Upper lobe of left lung (tissue), 6 donors: ENCODE results near the gene XIRP1. TPM values are rescaled to one million over a fixed set of nuclear protein-coding genes. Genes with fewer than 3 reads are reported as not detected.
A peak's percentile ranks its signal among the peaks of the same experiment; 100 is the strongest.

Source experiments
- ATAC-seq, 2 donors: fragments of 200-7000 bp; cut with Tn5 transposase; one replicate each; pipeline ENCODE4 v1.9.1; 2022; ENCODE audit warnings: mild to moderate bottlenecking in 2 of 2, moderate library complexity in 2 of 2; ENCODE audit not compliant: low FRiP score in 2 of 2
- DNase-seq, 2 donors: peaks; one replicate each; pipeline ENCODE4 v3.0.0-alpha.2; 2019 to 2020
- H3K27ac ChIP-seq, 4 donors: fragments of 200-600 bp; sonication (generic); one replicate each; pipeline ENCODE4 v1.5.1; 2016 to 2019
- H3K27me3 ChIP-seq, 4 donors: fragments of 200-600 bp; sonication (generic); one replicate each; pipeline ENCODE4 v1.5.1; 2017 to 2019
- H3K36me3 ChIP-seq, 4 donors: fragments of 200-600 bp; sonication (generic); one replicate each; pipeline ENCODE4 v1.5.1; 2016 to 2019
- H3K4me1 ChIP-seq, 4 donors: fragments of 200-600 bp; sonication (generic); one replicate each; pipeline ENCODE4 v1.5.1; 2018 to 2019
- H3K4me3 ChIP-seq, 4 donors: fragments of 200-600 bp; sonication (generic); one replicate each; pipeline ENCODE4 v1.5.1; 2017 to 2019; ENCODE audit warnings: mild to moderate bottlenecking in 2 of 4, moderate library complexity in 1 of 4
- H3K9me3 ChIP-seq, 4 donors: fragments of 200-600 bp; sonication (generic); one replicate each; pipeline ENCODE4 v1.5.1; 2018 to 2019
- CTCF ChIP-seq, 6 experiments: fragments of 450-650 bp in 4 of 6; fragments of 200-600 bp in 2 of 6; sonication (generic) in 2 of 6; IDR thresholded peaks; one replicate each; pipeline ENCODE4 v1.5.1; 2016 to 2019; ENCODE audit warnings: antibody characterized with exemption in 6 of 6
- EP300 ChIP-seq, 4 donors: sonication (generic); formaldehyde crosslinking; IDR thresholded peaks; one replicate each; pipeline ENCODE4 v1.5.1; 2017; ENCODE audit warnings: antibody characterized with exemption in 4 of 4, control low read depth in 2 of 4
- POLR2A ChIP-seq, 4 donors: fragments of 450-650 bp; IDR thresholded peaks; one replicate each; pipeline ENCODE4 v1.5.1; 2016 to 2017; ENCODE audit warnings: antibody characterized with exemption in 4 of 4, mild to moderate bottlenecking in 2 of 4
- POLR2AphosphoS5 ChIP-seq, 2 donors: sonication (generic); formaldehyde crosslinking; IDR thresholded peaks; one replicate each; pipeline ENCODE4 v1.5.1; 2017; ENCODE audit warnings: antibody characterized with exemption in 2 of 2
- WGBS, 2 donors: methylation state at CpG; one replicate each; pipeline ENCODE4 v1.1.5; 2017 to 2018; 5-methylcytosine and 5-hydroxymethylcytosine counted together
- total RNA-seq, 6 donors: library from RNA; depleted of rRNA in 4 of 6; stranded (reverse); fragments of >200 nt in 4 of 6; gene quantifications; one replicate each; pipeline versions ENCODE4 v1.1.0 to v1.2.1, GENCODE V29; 2016 to 2021
- donor health status: DM: no; HTN: no; CAD: no; lungs with moderate emphysema.
- donor health status: DM: no; HTN: yes; CAD: no; lungs with severe emphysema.

Gene XIRP1
- total RNA-seq, 6 donors from 2014 or later: 0.07 to 1.2 (median 0.10) TPM; not detected in 3

GRCh38 chr3:39144095-39144747 lies 48.2 kb downstream of the XIRP1 start:
- Histone ChIP-seq H3K9me3 (no peaks in the 10 kb centered on the region), H3K4me3 (no peak overlapping the region), H3K27me3 (no peaks in the 10 kb centered on the region), H3K4me1 (peaks cover 84 to 95% (median 91%) of the 10 kb centered on the region in 4 donors), H3K36me3 (peaks cover 24 to 88% (median 64%) of the 10 kb centered on the region in 4 donors), H3K27ac (peak overlapping the region in 1 of 4 donors; percentile 82)
- TF ChIP-seq CTCF (IDR thresholded peaks at IDR 0.05): no peak
- peak in 1 of 2 donors; percentile 9 for TF ChIP-seq POLR2AphosphoS5 (IDR thresholded peaks at IDR 0.05)
- ATAC-seq (no peak), DNase-seq (peak in 1 of 2 donors; percentile 78)
- 88 to 91% methylated on average over 20 of the region's 20 CpGs for WGBS, 2 donors

GRCh38 chr3:39143051-39143885 lies 49.1 kb downstream of the XIRP1 start:
- H3K9me3 ChIP-seq: no peaks in the 10 kb centered on the region
- peak overlapping the region; percentile 32 to 82 (median 70) for H3K27ac ChIP-seq
- peaks cover 76 to 87% (median 86%) of the 10 kb centered on the region in 4 donors for H3K4me1 ChIP-seq
- DNase-seq (peak in 1 of 2 donors; percentile 66), ATAC-seq (no peak)
- WGBS, 2 donors: 75 to 83% methylated on average over 9 to 10 of the region's 14 CpGs
- H3K36me3 ChIP-seq: peaks cover 24 to 92% (median 64%) of the 10 kb centered on the region in 4 donors
- TF ChIP-seq EP300 (IDR thresholded peaks at IDR 0.05) (no peak), CTCF (IDR thresholded peaks at IDR 0.05) (no peak), POLR2A (IDR thresholded peaks at IDR 0.05) (no peak), POLR2AphosphoS5 (IDR thresholded peaks at IDR 0.05) (no peak)
- H3K27me3 ChIP-seq: no peaks in the 10 kb centered on the region
- peak overlapping the region in 1 of 4 donors; percentile 14 for H3K4me3 ChIP-seq

GRCh38 chr3:39142067-39142466 lies 50.3 kb downstream of the XIRP1 start:
- peak in 1 of 2 donors; percentile 0 for ATAC-seq
- WGBS, 2 donors: 47 to 53% methylated on average over 5 of the region's 5 CpGs
- no peaks in the 10 kb centered on the region for H3K9me3 ChIP-seq
- peaks cover 24 to 97% (median 65%) of the 10 kb centered on the region in 4 donors for H3K36me3 ChIP-seq
- peaks cover 65 to 83% (median 80%) of the 10 kb centered on the region in 4 donors for H3K4me1 ChIP-seq
- TF ChIP-seq CTCF (IDR thresholded peaks at IDR 0.05): no peak
- TF ChIP-seq POLR2A (IDR thresholded peaks at IDR 0.05): peak in 1 of 4 donors; percentile 11
- TF ChIP-seq POLR2AphosphoS5 (IDR thresholded peaks at IDR 0.05): peak; percentile 55 to 62
- TF ChIP-seq EP300 (IDR thresholded peaks at IDR 0.05): no peak
- peak overlapping the region in 1 of 4 donors; percentile 10 for H3K4me3 ChIP-seq
- no peaks in the 10 kb centered on the region for H3K27me3 ChIP-seq
- peak overlapping the region; percentile 66 to 87 (median 78) for H3K27ac ChIP-seq
- DNase-seq: no peak

- 6 to 31% methylated on average over 2 to 3 of the region's 4 CpGs for WGBS, 2 donors
- H3K9me3 ChIP-seq: no peaks in the 10 kb centered on the region
- TF ChIP-seq POLR2AphosphoS5 (IDR thresholded peaks at IDR 0.05) (peak; percentile 69 to 76), EP300 (IDR thresholded peaks at IDR 0.05) (peak in 1 of 4 donors; percentile 89), CTCF (IDR thresholded peaks at IDR 0.05) (no peak), POLR2A (IDR thresholded peaks at IDR 0.05) (peak in 1 of 4 donors; percentile 22)
- ATAC-seq (peak; percentile 54 to 85), DNase-seq (peak; percentile 84 to 92)
- H3K27me3 ChIP-seq: no peaks in the 10 kb centered on the region
- no peak overlapping the region for H3K4me3 ChIP-seq
- H3K27ac ChIP-seq: peak overlapping the region; percentile 66 to 87 (median 78)
- H3K36me3 ChIP-seq: peaks cover 24 to 96% (median 64%) of the 10 kb centered on the region in 4 donors
- peaks cover 65 to 83% (median 80%) of the 10 kb centered on the region in 4 donors for H3K4me1 ChIP-seq
These were observed 51.0 kb downstream of the XIRP1 start for GRCh38 chr3:39141171-39141995.
